ENCODE data around the gene EPS15. TPM values are rescaled to one million over a fixed set of nuclear protein-coding genes. Genes with fewer than 3 reads are reported as not detected.

EPS15 gene
- total RNA-seq, 5 donors from 2014 or later (not counting 1 experiment from before 2014, with no cell fraction given): 61.0 to 76.1 (median 75.2) TPM

- peaks cover 18 to 21% (median 19%) of the 10 kb centered on the region in 3 donors for H3K4me1 Mint-ChIP-seq
- no peaks in the 10 kb centered on the region for H3K27me3 Mint-ChIP-seq
- Histone ChIP-seq H3K4me1 (ENCODE audit: control insufficient read depth in 1 of 2, extremely low read depth in 1 of 2, insufficient read depth in 2 of 2, low read length in 2 of 2) (peaks cover 0 to 13% of the 10 kb centered on the region in 2 experiments), H3K27ac (ENCODE audit: low read length) (no peak overlapping the region), H3K36me3 (ENCODE audit: control insufficient read depth in 2 of 2, extremely low read depth in 1 of 2, insufficient read depth in 1 of 2, low read length in 1 of 2) (no peaks in the 10 kb centered on the region), H3K4me3 (ENCODE audit: control insufficient read depth in 1 of 2, extremely low read depth in 1 of 2, low read length in 1 of 2) (no peak overlapping the region), H3K27me3 (replicated peaks in 1 of 2; ENCODE audit: control insufficient read depth in 2 of 2, extremely low read depth in 1 of 2, insufficient read depth in 2 of 2, low read length in 1 of 2) (peaks cover 0 to 2% of the 10 kb centered on the region in 2 experiments), H3K9me3 (no peaks in the 10 kb centered on the region)
- H3K9me3 Mint-ChIP-seq: no peaks in the 10 kb centered on the region
- H3K27ac Mint-ChIP-seq: no peak overlapping the region
- H3K36me3 Mint-ChIP-seq: no peaks in the 10 kb centered on the region
- no peak for ATAC-seq (replicated peaks in 1 of 4)
- ChIA-PET CTCF (interaction anchor here in 1 of 2 donors (0.6 kb wide), 1 partner anchor 54 kb away, joined by 3 read pairs; no protein-coding TSS in a partner anchor), POLR2A (no interaction called here)
- H3K4me3 Mint-ChIP-seq: no peak overlapping the region
- 90% methylated on average over 2 of the region's 4 CpGs for WGBS (ENCODE audit: insufficient coverage)
- DNase-seq: no peak
Measured at GRCh38 chr1:51523931-51524330, 4.9 kb upstream of the EPS15 start.

- peak in 8 of 35 experiments; percentile 6 to 70 (median 18) for DNase-seq
- ChIA-PET CTCF (interaction anchor here (0.6 kb wide), 2 partner anchors 32 to 35 kb away, joined by 3 to 6 read pairs; no protein-coding TSS in a partner anchor), POLR2A (interaction anchor here in 1 of 2 donors (0.6 kb wide), 2 partner anchors 32 to 1181 kb away, joined by 3 to 7 read pairs; no protein-coding TSS in a partner anchor)
- peak in 2 of 4 experiments; percentile 4 to 49 for ATAC-seq (replicated peaks in 1 of 4)
- H3K4me1 Mint-ChIP-seq: peaks cover 41 to 44% (median 44%) of the 10 kb centered on the region in 3 donors
- no peaks in the 10 kb centered on the region for H3K27me3 Mint-ChIP-seq
- H3K27ac ChIP-seq (ENCODE audit: low read length): peak overlapping the region; percentile 83
- H3K4me1 ChIP-seq (ENCODE audit: control insufficient read depth in 1 of 2, extremely low read depth in 1 of 2, insufficient read depth in 2 of 2, low read length in 2 of 2): peaks cover 9 to 21% of the 10 kb centered on the region in 2 experiments
- no peaks in the 10 kb centered on the region for H3K9me3 ChIP-seq
- no peak overlapping the region for H3K4me3 ChIP-seq (ENCODE audit: control insufficient read depth in 1 of 2, extremely low read depth in 1 of 2, low read length in 1 of 2)
- 10% methylated on average over 2 of the region's 3 CpGs for WGBS (ENCODE audit: insufficient coverage)
- H3K4me3 Mint-ChIP-seq: peak overlapping the region in 2 of 3 donors; percentile 81 to 99
- H3K36me3 ChIP-seq (ENCODE audit: control insufficient read depth in 2 of 2, extremely low read depth in 1 of 2, insufficient read depth in 1 of 2, low read length in 1 of 2): no peaks in the 10 kb centered on the region
- no peaks in the 10 kb centered on the region for H3K36me3 Mint-ChIP-seq
- no peaks in the 10 kb centered on the region for H3K9me3 Mint-ChIP-seq
- no peaks in the 10 kb centered on the region for H3K27me3 ChIP-seq (replicated peaks in 1 of 2; ENCODE audit: control insufficient read depth in 2 of 2, extremely low read depth in 1 of 2, insufficient read depth in 2 of 2, low read length in 1 of 2)
- H3K27ac Mint-ChIP-seq: peak overlapping the region; percentile 70 to 81
Measured at GRCh38 chr1:51520700-51521248, 1.7 kb upstream of the EPS15 start.

GRCh38 chr1:51519865-51520699 lies 1.0 kb upstream of the EPS15 start:
- Mint-ChIP-seq H3K4me1 (peaks cover 48 to 51% (median 50%) of the 10 kb centered on the region in 3 donors), H3K27ac (peak overlapping the region; percentile 70 to 81), H3K27me3 (no peaks in the 10 kb centered on the region), H3K9me3 (no peaks in the 10 kb centered on the region), H3K4me3 (peak overlapping the region; percentile 58 to 99 (median 81)), H3K36me3 (no peaks in the 10 kb centered on the region)
- no peaks in the 10 kb centered on the region for H3K27me3 ChIP-seq (replicated peaks in 1 of 2; ENCODE audit: control insufficient read depth in 2 of 2, extremely low read depth in 1 of 2, insufficient read depth in 2 of 2, low read length in 1 of 2)
- ChIA-PET CTCF (interaction anchor here in 1 of 2 donors (0.6 kb wide), 1 partner anchor 15 kb away, joined by 3 read pairs; no protein-coding TSS in a partner anchor), POLR2A (interaction anchor here in 1 of 2 donors (0.7 kb wide), 1 partner anchor 1804 kb away, joined by 5 read pairs; no protein-coding TSS in a partner anchor)
- peak overlapping the region; percentile 83 for H3K27ac ChIP-seq (ENCODE audit: low read length)
- no peaks in the 10 kb centered on the region for H3K36me3 ChIP-seq (ENCODE audit: control insufficient read depth in 2 of 2, extremely low read depth in 1 of 2, insufficient read depth in 1 of 2, low read length in 1 of 2)
- DNase-seq (peak in 1 of 35 experiments; percentile 34), ATAC-seq (replicated peaks in 1 of 4) (no peak)
- no peaks in the 10 kb centered on the region for H3K9me3 ChIP-seq
- H3K4me3 ChIP-seq (ENCODE audit: control insufficient read depth in 1 of 2, extremely low read depth in 1 of 2, low read length in 1 of 2): no peak overlapping the region
- 76% methylated on average over 6 of the region's 8 CpGs for WGBS (ENCODE audit: insufficient coverage)
- peaks cover 9 to 24% of the 10 kb centered on the region in 2 experiments for H3K4me1 ChIP-seq (ENCODE audit: control insufficient read depth in 1 of 2, extremely low read depth in 1 of 2, insufficient read depth in 2 of 2, low read length in 2 of 2)

GRCh38 chr1:51518586-51519047 lies 449 bp downstream of the EPS15 start:
- no peaks in the 10 kb centered on the region for H3K36me3 Mint-ChIP-seq
- CTCF ChIA-PET: interaction anchor here in 1 of 2 donors (0.6 kb wide), 2 partner anchors 16 to 98 kb away, joined by 3 to 4 read pairs; partner anchors contain the start of gene OSBPL9
- under 1% methylated on average over 51 of the region's 52 CpGs for WGBS (ENCODE audit: insufficient coverage)
- no peaks in the 10 kb centered on the region for H3K9me3 Mint-ChIP-seq
- DNase-seq: peak in 23 of 35 experiments; percentile 3 to 64 (median 23)
- Histone ChIP-seq H3K9me3 (no peaks in the 10 kb centered on the region), H3K4me1 (ENCODE audit: control insufficient read depth in 1 of 2, extremely low read depth in 1 of 2, insufficient read depth in 2 of 2, low read length in 2 of 2) (peaks cover 9 to 24% of the 10 kb centered on the region in 2 experiments), H3K27me3 (replicated peaks in 1 of 2; ENCODE audit: control insufficient read depth in 2 of 2, extremely low read depth in 1 of 2, insufficient read depth in 2 of 2, low read length in 1 of 2) (no peaks in the 10 kb centered on the region), H3K27ac (ENCODE audit: low read length) (peak overlapping the region; percentile 73), H3K4me3 (ENCODE audit: control insufficient read depth in 1 of 2, extremely low read depth in 1 of 2, low read length in 1 of 2) (peak overlapping the region; percentile 65 to 88), H3K36me3 (ENCODE audit: control insufficient read depth in 2 of 2, extremely low read depth in 1 of 2, insufficient read depth in 1 of 2, low read length in 1 of 2) (no peaks in the 10 kb centered on the region)
- peak overlapping the region; percentile 88 to 92 for H3K27ac Mint-ChIP-seq
- POLR2A ChIA-PET: no interaction called here
- no peaks in the 10 kb centered on the region for H3K27me3 Mint-ChIP-seq
- peak overlapping the region; percentile 91 to 99 (median 95) for H3K4me3 Mint-ChIP-seq
- peaks cover 61 to 63% (median 61%) of the 10 kb centered on the region in 3 donors for H3K4me1 Mint-ChIP-seq
- ATAC-seq (replicated peaks in 1 of 4): peak; percentile 41 to 68 (median 60)

- peak in 3 of 4 experiments; percentile 19 to 52 (median 27) for ATAC-seq (replicated peaks in 1 of 4)
- H3K36me3 Mint-ChIP-seq: no peaks in the 10 kb centered on the region
- no peaks in the 10 kb centered on the region for H3K9me3 Mint-ChIP-seq
- H3K27ac Mint-ChIP-seq: peak overlapping the region; percentile 88 to 92
- peaks cover 9 to 24% of the 10 kb centered on the region in 2 experiments for H3K4me1 ChIP-seq (ENCODE audit: control insufficient read depth in 1 of 2, extremely low read depth in 1 of 2, insufficient read depth in 2 of 2, low read length in 2 of 2)
- H3K4me1 Mint-ChIP-seq: peaks cover 63 to 65% (median 63%) of the 10 kb centered on the region in 3 donors
- peak overlapping the region; percentile 91 to 99 (median 95) for H3K4me3 Mint-ChIP-seq
- DNase-seq: peak in 29 of 35 experiments; percentile 3 to 76 (median 22)
- 2% methylated on average over 17 of the region's 20 CpGs for WGBS (ENCODE audit: insufficient coverage)
- H3K27me3 Mint-ChIP-seq: no peaks in the 10 kb centered on the region
- H3K9me3 ChIP-seq: no peaks in the 10 kb centered on the region
- peak overlapping the region; percentile 73 for H3K27ac ChIP-seq (ENCODE audit: low read length)
- H3K36me3 ChIP-seq (ENCODE audit: control insufficient read depth in 2 of 2, extremely low read depth in 1 of 2, insufficient read depth in 1 of 2, low read length in 1 of 2): no peaks in the 10 kb centered on the region
- peak overlapping the region; percentile 65 to 88 for H3K4me3 ChIP-seq (ENCODE audit: control insufficient read depth in 1 of 2, extremely low read depth in 1 of 2, low read length in 1 of 2)
- CTCF ChIA-PET: interaction anchor here in 1 of 2 donors (0.6 kb wide), 1 partner anchor 17 kb away, joined by 4 read pairs; no protein-coding TSS in a partner anchor
- POLR2A ChIA-PET: no interaction called here
- H3K27me3 ChIP-seq (replicated peaks in 1 of 2; ENCODE audit: control insufficient read depth in 2 of 2, extremely low read depth in 1 of 2, insufficient read depth in 2 of 2, low read length in 1 of 2): no peaks in the 10 kb centered on the region
Measured at GRCh38 chr1:51518033-51518585, 957 bp downstream of the EPS15 start.

Data from T-cell (primary cell).